HCT116 (cell line): ENCODE data around the gene DNM1L. TPM values are rescaled to one million over a fixed set of nuclear protein-coding genes. Genes with fewer than 3 reads are reported as not detected.
A peak's percentile ranks its signal among the peaks of the same experiment; 100 is the strongest.

Source experiments
- ATAC-seq: fragments of 200-7000 bp; cut with Tn5 transposase; 2 replicates; pipeline ENCODE4 v1.9.1; 2020; ENCODE audit warnings: mild to moderate bottlenecking, moderate library complexity
- BruUV-seq: library from RNA; stranded (reverse); fragments of 400-500 nt; replicated peaks from 2 replicates; lab custom pipeline; 2021; lab: Mats Ljungman, UMichigan
- CTCF ChIA-PET: fragments of 300-600 bp; sonication (Branson Sonifier 250); formaldehyde crosslinking; loops from one replicate; lab custom pipeline; 2021; ENCODE audit warnings: antibody characterized with exemption; lab: Charles Lee
- POLR2A ChIA-PET: fragments of 300-600, 350-600 bp; sonication (Branson Sonifier 250); formaldehyde crosslinking; loops from one replicate; lab custom pipeline; 2021; ENCODE audit warnings: antibody characterized with exemption; lab: Charles Lee
- RAD21 ChIA-PET, 2 experiments: fragments of 300-600 bp; sonication (Branson Sonifier 250); formaldehyde crosslinking; loops; one replicate each; lab custom pipeline; 2023; ENCODE audit warnings: low total read pairs in 2 of 2; ENCODE audit not compliant: uncharacterized antibody in 2 of 2, unreplicated experiment in 2 of 2, low non-redundant PET in 1 of 2; lab: Charles Lee
- DNase-seq: peaks from one replicate; pipeline ENCODE4 v3.0.0-alpha.2; 2010; ENCODE audit warnings: low read depth, low spot score
- H2AFZ ChIP-seq: fragments of 200-600 bp; shearing (Covaris generic), sonication (generic); 2 replicates; pipeline ENCODE4 v1.6.1; 2017; ENCODE audit warnings: low read depth, mixed run types, mixed read lengths, antibody characterized with exemption, low read length; ENCODE audit not compliant: poor library complexity, severe bottlenecking
- H3K27ac ChIP-seq: 2 replicates; pipeline ENCODE4 v1.5.1; 2012; ENCODE audit warnings: low read depth, low read length
- H3K27me3 ChIP-seq: fragments of 200-600 bp; sonication (generic); 2 replicates; pipeline ENCODE4 v1.6.1; 2016; ENCODE audit warnings: mixed run types, low read length, mixed read lengths; ENCODE audit not compliant: insufficient read depth
- H3K36me3 ChIP-seq, 2 experiments: fragments of 200-500 bp in 1 of 2; fragments of 200-600 bp in 1 of 2; sonication (Bioruptor generic) in 1 of 2; sonication (generic) in 1 of 2; 2 replicates each; pipeline versions ENCODE4 v1.5.1 to v1.6.1; 2014 to 2016; ENCODE audit warnings: low read length in 2 of 2, inconsistent platforms in 1 of 2, mixed read lengths in 1 of 2, mixed run types in 1 of 2; ENCODE audit not compliant: insufficient read depth in 2 of 2, control insufficient read depth in 1 of 2
- H3K4me1 ChIP-seq, 2 experiments: fragments of 200-600 bp in 1 of 2; sonication (generic) in 1 of 2; 2 replicates each; pipeline versions ENCODE4 v1.5.1 to v1.6.1; 2012 to 2017; ENCODE audit warnings: low read length in 2 of 2, inconsistent platforms in 1 of 2, mild to moderate bottlenecking in 1 of 2, mixed read lengths in 1 of 2, mixed run types in 1 of 2, moderate library complexity in 1 of 2; ENCODE audit not compliant: insufficient read depth in 2 of 2, control insufficient read depth in 1 of 2
- H3K4me2 ChIP-seq: fragments of 200-600 bp; sonication (generic); 2 replicates; pipeline ENCODE4 v1.6.1; 2017; ENCODE audit warnings: mixed run types, low read length, mixed read lengths
- H3K4me3 ChIP-seq, 2 experiments: fragments of 200-600 bp in 1 of 2; sonication (generic) in 1 of 2; replicated peaks in 1 of 2; 2 replicates each; pipeline ENCODE4 v1.5.1; 2011 to 2016; ENCODE audit warnings: low read length in 2 of 2, control low read depth in 1 of 2, low read depth in 1 of 2, mild to moderate bottlenecking in 1 of 2, mixed read lengths in 1 of 2, mixed run types in 1 of 2
- H3K79me2 ChIP-seq: fragments of 200-600 bp; sonication (generic); 2 replicates; pipeline ENCODE4 v1.6.1; 2017; ENCODE audit warnings: mild to moderate bottlenecking, mixed run types, low read length, moderate library complexity, mixed read lengths; ENCODE audit not compliant: insufficient read depth
- H3K9ac ChIP-seq: fragments of 200-600 bp; sonication (generic); 2 replicates; pipeline ENCODE4 v1.6.1; 2016; ENCODE audit warnings: low read length, mixed read lengths
- H3K9me2 ChIP-seq: fragments of 200-600 bp; sonication (generic), shearing (Covaris generic); 2 replicates; pipeline ENCODE4 v1.6.1; 2017; ENCODE audit warnings: mixed run types, mild to moderate bottlenecking, moderate library complexity; ENCODE audit not compliant: insufficient read depth
- H3K9me3 ChIP-seq, 2 experiments: fragments of 200-500 bp in 1 of 2; fragments of 200-600 bp in 1 of 2; sonication (Bioruptor generic) in 1 of 2; sonication (generic) in 1 of 2; 2 replicates each; pipeline ENCODE4 v1.6.1; 2014 to 2017; ENCODE audit warnings: low read length in 2 of 2, mixed read lengths in 2 of 2, inconsistent platforms in 1 of 2, low read depth in 1 of 2, mild to moderate bottlenecking in 1 of 2, mixed run types in 1 of 2, moderate library complexity in 1 of 2; ENCODE audit not compliant: control insufficient read depth in 1 of 2, insufficient read depth in 1 of 2
- H4K20me1 ChIP-seq: fragments of 200-600 bp; sonication (generic), shearing (Covaris generic); 2 replicates; pipeline ENCODE4 v1.6.1; 2017; ENCODE audit warnings: mixed run types, mild to moderate bottlenecking, moderate library complexity; ENCODE audit not compliant: insufficient read depth
- CBX3 ChIP-seq: IDR thresholded peaks from 2 replicates; pipeline ENCODE4 v1.6.1; 2012; ENCODE audit warnings: low read depth
- EGR1 ChIP-seq: IDR thresholded peaks from 2 replicates; pipeline ENCODE4 v1.6.1; 2012; ENCODE audit warnings: low read depth
- JUND ChIP-seq: IDR thresholded peaks from 2 replicates; pipeline ENCODE4 v1.6.1; 2012
- SRF ChIP-seq: IDR thresholded peaks from 2 replicates; pipeline ENCODE4 v1.6.1; 2012; ENCODE audit warnings: low read depth
- intact Hi-C: fragments of 100-400 bp; cut with micrococcal nuclease; formaldehyde crosslinking; loops from 2 replicates; pipeline ENCODE4 v1.10.0; 2022
- total RNA-seq: library from RNA; stranded (reverse); gene quantifications from one replicate; pipeline ENCODE4 v1.2.1, GENCODE V29; 2021; ENCODE audit not compliant: unreplicated experiment
- TF ChIP-seq, protein P1 (sequence below): IDR thresholded peaks from 2 replicates; pipeline ENCODE4 v1.6.1; 2012
- TF ChIP-seq, protein P2 (sequence below), 3 experiments: fragments of 200-600 bp in 1 of 3; sonication (generic) in 1 of 3; IDR thresholded peaks in 2 of 3; conservative IDR thresholded peaks in 1 of 3; 2 replicates each; pipeline ENCODE4 v1.5.1; 2012 to 2017; ENCODE audit warnings: low read depth in 2 of 3, low read length in 2 of 3, antibody characterized with exemption in 1 of 3, borderline replicate concordance in 1 of 3, control low read depth in 1 of 3, mild to moderate bottlenecking in 1 of 3, mixed read lengths in 1 of 3, mixed run types in 1 of 3, moderate library complexity in 1 of 3; ENCODE audit not compliant: insufficient read depth in 1 of 3

The DNM1L gene
- total RNA-seq, 1 experiment from 2014 or later: 69.7 TPM

DNA sequence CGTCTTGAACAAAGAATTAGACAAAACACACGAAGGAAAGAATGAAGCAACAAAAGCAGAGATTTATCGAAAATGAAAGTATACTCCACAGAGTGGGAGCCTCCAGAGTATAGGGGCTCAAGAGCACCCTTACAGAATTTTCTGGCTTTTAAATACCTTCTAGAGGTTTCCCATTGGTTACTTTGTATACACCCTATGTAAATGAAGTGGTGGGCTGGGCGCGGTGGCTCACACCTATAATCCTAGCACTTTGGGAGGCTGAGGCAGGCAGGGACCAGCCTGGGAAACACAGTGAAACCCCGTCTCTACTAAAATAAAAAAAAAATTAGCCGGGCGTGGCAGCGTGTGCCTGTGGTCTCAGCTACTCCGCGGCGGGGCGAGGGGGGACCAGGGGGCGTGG is 13.1 kb upstream of the DNM1L start:
- intact Hi-C loops: no loop called here
- H3K4me1 ChIP-seq: peaks cover 0 to 5% of the 10 kb centered on the region in 2 experiments; a peak in 1 of 4 replicates
- H3K9ac ChIP-seq: no peak overlapping the region; the same call in 1 of the 2 replicates
- no peak for TF ChIP-seq JUND
- TF ChIP-seq, protein P1, sequence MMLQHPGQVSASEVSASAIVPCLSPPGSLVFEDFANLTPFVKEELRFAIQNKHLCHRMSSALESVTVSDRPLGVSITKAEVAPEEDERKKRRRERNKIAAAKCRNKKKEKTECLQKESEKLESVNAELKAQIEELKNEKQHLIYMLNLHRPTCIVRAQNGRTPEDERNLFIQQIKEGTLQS: no peak
- TF ChIP-seq EGR1: no peak
- TF ChIP-seq SRF: no peak
- TF ChIP-seq, protein P2, sequence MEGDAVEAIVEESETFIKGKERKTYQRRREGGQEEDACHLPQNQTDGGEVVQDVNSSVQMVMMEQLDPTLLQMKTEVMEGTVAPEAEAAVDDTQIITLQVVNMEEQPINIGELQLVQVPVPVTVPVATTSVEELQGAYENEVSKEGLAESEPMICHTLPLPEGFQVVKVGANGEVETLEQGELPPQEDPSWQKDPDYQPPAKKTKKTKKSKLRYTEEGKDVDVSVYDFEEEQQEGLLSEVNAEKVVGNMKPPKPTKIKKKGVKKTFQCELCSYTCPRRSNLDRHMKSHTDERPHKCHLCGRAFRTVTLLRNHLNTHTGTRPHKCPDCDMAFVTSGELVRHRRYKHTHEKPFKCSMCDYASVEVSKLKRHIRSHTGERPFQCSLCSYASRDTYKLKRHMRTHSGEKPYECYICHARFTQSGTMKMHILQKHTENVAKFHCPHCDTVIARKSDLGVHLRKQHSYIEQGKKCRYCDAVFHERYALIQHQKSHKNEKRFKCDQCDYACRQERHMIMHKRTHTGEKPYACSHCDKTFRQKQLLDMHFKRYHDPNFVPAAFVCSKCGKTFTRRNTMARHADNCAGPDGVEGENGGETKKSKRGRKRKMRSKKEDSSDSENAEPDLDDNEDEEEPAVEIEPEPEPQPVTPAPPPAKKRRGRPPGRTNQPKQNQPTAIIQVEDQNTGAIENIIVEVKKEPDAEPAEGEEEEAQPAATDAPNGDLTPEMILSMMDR (IDR thresholded peaks at IDR 0.05 in 2 of 3, conservative IDR thresholded peaks at IDR 0.05 in 1 of 3; ENCODE audit: borderline replicate concordance in 1 of 3, insufficient read depth in 1 of 3, low read depth in 2 of 3, low read length in 2 of 3): no peak
- TF ChIP-seq, all 23 proteins: peak for 0
- ChIA-PET RAD21 (no interaction called here), CTCF (no interaction called here), POLR2A (no interaction called here)
- no peaks in the 10 kb centered on the region for H3K36me3 ChIP-seq
- peak; percentile 73 for ATAC-seq
- peak overlapping the region; percentile 85 for H2AFZ ChIP-seq
- no peak for DNase-seq
- peak overlapping the region; percentile 35 to 42 for H3K4me3 ChIP-seq
- peak overlapping the region; percentile 57 for H3K4me2 ChIP-seq
- H3K9me2 ChIP-seq: no peaks in the 10 kb centered on the region
- no peaks in the 10 kb centered on the region for H3K9me3 ChIP-seq
- H4K20me1 ChIP-seq: no peaks in the 10 kb centered on the region
- H3K27me3 ChIP-seq: no peaks in the 10 kb centered on the region
- no peak overlapping the region for H3K27ac ChIP-seq
- H3K79me2 ChIP-seq: no peaks in the 10 kb centered on the region
- BruUV-seq: no TSS peak

DNA sequence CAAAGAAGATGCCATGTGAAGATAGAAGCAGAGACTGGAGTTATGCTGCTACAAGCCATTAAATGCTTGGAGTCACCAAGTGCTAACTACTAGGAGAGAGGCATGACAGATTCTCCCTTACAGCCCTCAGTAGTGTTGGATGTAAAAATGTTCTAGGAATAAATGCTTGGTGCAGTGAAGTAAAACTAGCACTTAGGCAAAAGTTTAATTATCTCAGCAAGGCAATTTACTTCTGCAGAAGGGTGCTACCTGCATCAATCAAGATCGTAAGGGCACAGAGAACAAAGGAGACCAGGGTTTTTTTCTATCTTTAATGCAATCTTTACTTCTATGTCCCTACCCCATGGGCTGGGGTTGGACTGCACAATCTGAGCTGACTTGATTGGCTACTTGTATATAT is 9.5 kb upstream of the DNM1L start:
- no peaks in the 10 kb centered on the region for H4K20me1 ChIP-seq
- no peaks in the 10 kb centered on the region for H3K79me2 ChIP-seq
- H3K9ac ChIP-seq: no peak overlapping the region
- no peaks in the 10 kb centered on the region for H3K27me3 ChIP-seq
- POLR2A ChIA-PET: no interaction called here
- DNase-seq (no peak), ATAC-seq (no peak)
- H3K27ac ChIP-seq: no peak overlapping the region
- no peak overlapping the region for H2AFZ ChIP-seq
- H3K4me3 ChIP-seq: no peak overlapping the region
- TF ChIP-seq CBX3 (0 out of 2 replicates have a peak, but pooled peaks have one; percentile 17), EGR1 (no peak)
- no peaks in the 10 kb centered on the region for H3K36me3 ChIP-seq
- H3K9me3 ChIP-seq: no peaks in the 10 kb centered on the region
- H3K4me1 ChIP-seq: peaks cover 0 to 5% of the 10 kb centered on the region in 2 experiments; a peak in 1 of 4 replicates
- H3K4me2 ChIP-seq: no peak overlapping the region
- intact Hi-C loops: no loop called here
- H3K9me2 ChIP-seq: no peaks in the 10 kb centered on the region
- CTCF ChIA-PET: no interaction called here
- RAD21 ChIA-PET: no interaction called here
- no TSS peak for BruUV-seq
